GM18909 (cell line): Measurements from ENCODE around the gene OR52D1.

Source experiments
- ATAC-seq: cut with Tn5 transposase; IDR thresholded peaks from one replicate; pipeline ENCODE4 v1.9.1; 2021; ENCODE audit warnings: mild to moderate bottlenecking; ENCODE audit not compliant: unreplicated experiment, poor library complexity

The OR52D1 gene

DNA sequence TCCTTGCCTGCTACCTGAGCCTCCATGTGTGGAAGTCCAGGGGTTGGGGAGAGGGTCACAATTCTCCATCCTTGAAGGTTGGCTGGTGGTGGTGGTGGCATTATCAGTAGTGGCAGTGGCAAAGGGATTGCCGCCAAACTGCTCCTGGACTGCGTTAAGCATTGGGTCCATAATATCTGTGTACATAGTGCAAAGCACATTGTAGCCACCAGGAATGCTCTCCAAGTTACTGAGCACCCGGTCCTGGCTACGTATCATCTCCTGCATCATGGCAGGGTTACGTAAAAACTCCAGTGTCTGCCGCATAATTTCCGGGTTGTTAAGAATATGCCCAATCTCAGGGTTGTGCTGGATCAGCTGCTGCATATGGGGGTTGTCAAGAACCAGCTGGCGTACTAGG is 20.1 kb downstream of the OR52D1 start:
- ATAC-seq = no peak

DNA sequence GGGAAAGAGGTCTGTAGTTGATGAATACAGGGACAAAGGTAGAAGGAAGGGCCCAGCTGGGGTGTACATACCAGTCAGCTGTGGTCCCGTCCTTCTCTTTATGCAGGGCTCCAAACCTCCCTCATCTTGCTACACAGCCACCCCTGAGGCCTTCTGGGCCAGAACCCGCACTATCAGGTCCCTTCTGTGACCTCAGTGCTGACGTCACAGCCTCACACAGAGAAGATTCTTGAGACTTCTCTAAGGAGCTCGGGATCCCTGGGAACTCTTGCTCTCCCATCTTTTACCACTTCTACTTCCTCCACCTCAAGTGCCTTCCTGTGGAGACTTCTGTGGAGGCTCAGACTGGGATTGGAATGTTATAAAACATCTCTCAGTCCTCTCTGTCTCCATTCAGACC is 21.3 kb downstream of the OR52D1 start, which contains the start of gene UBQLN3:
Gene UBQLN3 (minus strand): TSS at position 155 of the 400 bp plus-strand sequence. CDS start 399 bp downstream, outside the sequence.
- ATAC-seq = no peak

DNA sequence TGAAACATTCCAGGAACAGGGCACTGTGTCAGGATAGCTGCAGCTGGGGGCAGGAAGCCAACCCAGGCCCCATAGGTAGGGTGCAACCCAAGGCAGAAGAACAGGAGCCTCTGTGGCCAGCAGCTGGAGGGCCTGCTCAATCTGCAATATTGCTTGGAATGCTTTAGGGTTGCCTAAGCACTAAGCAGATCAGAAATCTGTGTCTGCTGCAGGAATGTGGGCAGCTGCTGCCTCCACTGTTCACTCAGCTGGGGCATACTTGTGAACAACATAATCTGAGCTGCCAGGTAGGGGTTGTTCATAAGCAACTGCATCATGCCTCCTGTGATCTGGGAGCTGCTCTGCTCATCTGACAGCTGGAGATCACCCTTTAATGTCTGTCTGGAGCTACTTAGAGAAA is 26.4 kb downstream of the OR52D1 start:
- no peak for ATAC-seq

DNA sequence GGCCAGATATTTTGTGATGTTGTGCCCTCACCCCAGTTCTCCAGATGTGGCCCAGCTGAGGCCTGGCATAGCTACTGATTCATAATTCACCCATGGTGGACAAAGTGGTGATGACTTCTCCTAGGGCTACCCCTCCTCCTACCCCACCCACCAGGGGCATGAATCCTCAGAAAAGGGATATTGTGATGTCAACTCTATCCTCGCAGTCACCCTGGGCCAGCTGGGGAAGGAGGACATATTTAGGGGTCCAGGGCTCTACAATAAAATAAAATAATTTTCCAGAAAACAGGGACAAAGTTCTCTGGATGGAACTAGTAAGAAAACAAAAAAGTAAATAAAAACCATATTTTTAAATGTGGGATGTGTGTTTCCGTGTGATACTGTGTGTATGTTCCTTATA is 28.1 kb downstream of the OR52D1 start, which contains the start of gene UBQLNL:
Gene UBQLNL (minus strand): TSS at position 101 of the 400 bp plus-strand sequence. CDS start 258 bp downstream, outside the sequence.
- no peak for ATAC-seq

DNA sequence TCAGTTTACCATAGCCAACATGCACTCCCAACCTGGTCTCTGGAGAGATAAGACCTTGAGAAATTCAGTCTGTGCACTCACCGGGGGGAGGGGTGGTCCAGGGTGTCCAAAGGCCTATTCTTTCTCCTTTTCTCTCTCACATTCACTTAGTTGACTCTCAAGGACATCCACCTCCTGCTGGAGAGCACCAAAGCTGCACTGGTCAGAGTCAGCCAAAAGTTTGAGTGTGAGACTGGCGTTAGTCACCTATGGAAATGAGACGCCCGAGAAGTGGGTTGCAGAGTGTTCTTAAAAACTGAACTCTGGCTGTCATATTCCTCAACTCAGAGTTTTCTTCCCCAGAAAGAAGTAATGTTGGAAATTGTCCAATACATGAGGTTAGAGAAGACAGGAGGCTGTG is 33.1 kb downstream of the OR52D1 start:
- ATAC-seq = no peak

DNA sequence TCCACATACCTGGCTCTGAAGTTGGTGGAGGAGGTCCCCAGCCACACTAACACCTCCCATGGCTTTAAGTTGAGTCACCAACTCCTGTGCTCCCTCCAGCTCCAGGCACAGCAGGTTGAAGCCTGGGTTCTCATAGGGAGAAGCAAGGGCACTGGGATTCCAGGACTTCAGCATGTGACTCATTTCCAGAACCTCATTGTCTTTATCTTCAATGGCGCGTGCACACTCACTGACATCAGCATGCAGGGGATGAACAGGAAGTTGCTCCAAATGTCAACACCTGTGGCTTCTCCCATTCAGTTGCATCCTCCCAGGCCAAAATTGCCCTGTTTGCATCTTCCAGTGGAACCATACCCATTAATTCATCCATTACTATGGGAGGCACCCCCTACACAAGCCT is 33.8 kb downstream of the OR52D1 start:
- ATAC-seq = no peak

DNA sequence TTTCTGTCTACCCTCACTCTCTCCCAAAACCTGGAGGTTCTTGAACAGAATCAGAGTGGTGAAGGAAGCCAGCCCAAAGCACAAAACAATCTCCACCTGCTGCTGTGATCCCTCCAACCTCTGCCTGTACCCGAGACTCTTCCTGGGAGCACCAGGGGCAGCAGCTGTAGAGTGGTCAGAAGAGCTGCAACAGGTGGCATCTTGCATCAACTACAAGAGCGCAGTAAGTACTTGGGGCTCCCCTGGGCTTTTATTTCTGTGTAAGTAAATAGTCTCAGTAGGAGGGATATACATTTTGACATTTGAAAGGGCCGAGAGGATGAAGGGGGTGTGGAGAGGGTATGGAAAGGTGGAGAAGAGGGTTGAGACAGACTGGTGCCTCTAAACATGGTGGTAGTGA is 36.3 kb downstream of the OR52D1 start:
- no peak for ATAC-seq

DNA sequence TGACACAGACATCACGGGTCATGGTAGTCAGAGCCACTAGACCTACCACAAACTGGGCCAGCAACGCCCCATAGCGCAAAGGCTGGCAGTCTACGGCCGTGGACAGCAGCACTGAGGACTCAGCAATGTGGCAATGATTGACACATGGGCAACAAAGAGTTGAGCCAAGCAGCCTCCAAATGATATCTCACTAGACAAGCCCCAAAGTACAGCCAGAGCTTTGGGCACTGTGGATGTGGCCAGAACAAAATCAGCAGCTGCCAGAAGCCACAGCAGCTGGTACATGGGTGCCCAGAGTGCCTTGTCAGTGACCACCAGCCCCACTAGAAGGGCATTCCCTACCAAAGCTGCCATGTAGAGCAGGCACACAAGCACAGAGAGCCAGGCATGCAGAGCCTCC is 39.2 kb downstream of the OR52D1 start:
- no peak for ATAC-seq

DNA sequence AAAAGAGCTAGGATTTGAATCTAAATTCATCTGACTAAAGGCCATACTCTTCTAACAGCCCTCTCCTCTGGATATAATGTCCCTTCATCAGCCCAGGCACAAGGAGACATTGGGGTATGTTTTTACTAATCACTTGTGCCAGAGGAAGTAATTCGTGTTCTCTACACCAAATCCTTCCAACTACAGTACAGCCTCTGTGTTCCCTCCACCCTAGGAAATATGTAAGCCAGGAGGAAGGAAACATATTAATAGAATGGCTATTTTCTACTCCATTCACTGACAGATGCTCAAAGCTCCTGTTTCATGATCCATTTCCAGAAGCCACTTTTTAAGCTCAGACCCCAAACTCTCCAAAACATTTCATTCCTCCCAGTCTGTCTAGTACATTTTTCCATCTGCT is 40.0 kb downstream of the OR52D1 start:
- ATAC-seq = no peak

DNA sequence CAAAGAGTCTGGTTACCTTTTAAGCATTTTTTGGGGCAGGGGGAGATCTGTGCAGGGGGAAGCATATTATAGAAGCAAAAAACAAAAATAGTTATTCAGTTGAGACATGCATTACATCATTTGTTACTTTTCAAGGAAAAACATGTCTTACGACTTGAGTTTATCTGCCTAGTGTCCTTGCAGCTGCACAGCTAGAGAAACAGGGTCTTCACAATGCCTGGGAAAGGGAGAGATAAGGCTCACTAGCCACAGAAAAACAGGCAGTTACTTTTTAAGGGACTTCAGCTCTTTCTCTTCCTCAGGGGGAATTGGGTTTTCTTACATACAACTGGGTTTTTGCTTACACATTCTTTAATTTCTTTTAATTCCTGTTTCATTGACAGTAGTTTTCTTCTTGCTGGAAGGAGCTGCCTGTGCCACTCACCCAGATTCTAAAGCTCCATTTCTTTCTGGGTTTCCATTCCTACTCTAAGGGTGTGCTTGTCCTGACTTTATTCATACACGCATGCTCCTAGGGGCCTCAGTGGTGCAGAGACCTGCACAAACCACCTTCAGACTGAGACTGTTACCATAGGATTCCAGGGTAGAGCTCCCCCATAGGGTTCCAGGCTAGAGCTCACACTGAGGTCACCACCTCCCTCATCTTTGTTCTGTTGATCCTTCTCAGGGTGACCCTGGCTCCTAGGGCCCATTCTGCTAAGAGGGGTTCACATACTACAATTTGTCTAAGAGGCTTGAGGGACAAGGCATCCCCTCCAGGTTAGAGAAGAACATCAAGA is 42.8 kb downstream of the OR52D1 start:
- ATAC-seq = no peak

DNA sequence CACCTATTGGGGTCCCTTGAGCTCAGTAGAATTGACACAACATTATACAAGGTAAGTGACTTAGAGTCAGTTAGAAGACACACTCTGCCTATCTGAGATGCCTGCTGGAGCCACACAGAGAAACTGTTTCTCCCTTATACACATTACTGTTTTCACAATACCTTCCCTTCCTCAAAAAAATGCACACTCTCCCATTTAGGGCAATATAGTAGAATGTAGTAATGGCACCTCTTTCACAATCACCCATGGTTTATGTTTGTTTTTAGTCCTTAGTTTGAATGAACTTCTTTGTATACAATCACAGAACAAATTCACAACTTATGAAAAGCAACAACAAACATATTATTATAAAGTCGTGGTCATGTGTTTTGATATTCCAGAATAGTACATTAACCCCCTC is 45.6 kb downstream of the OR52D1 start:
- no peak for ATAC-seq

DNA sequence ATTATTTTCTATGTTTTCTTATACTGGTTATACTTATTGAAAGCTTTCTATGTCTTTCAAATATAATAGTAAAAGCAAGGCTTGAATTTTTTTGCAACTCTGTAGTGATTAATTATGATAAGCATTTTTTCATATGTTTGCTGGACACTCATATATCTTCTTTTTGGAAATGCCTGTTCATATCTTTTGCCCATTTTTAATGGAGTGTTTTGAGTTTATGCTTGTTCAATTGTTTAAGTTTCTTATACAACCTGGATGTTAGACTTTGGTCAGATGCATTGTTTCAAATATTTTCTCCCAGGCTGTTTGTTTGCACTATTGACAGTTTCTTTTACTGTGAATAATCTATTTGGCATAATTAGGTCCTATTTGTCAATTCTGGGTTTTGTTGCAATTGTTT is 48.0 kb downstream of the OR52D1 start:
- ATAC-seq = no peak
